Ovary (tissue), 9 donors: ENCODE data around the gene UBE2V1. TPM values are rescaled to one million over a fixed set of nuclear protein-coding genes. Genes with fewer than 3 reads are reported as not detected.

Source experiments
- DNase-seq, 5 donors: peaks; one replicate each; pipeline ENCODE4 v3.0.0-alpha.2; 2019 to 2020
- H3K27ac ChIP-seq, 2 donors: fragments of 200-600 bp; one replicate each; pipeline versions ENCODE4 v1.5.1 to v1.8.0; 2019 to 2022
- H3K27me3 ChIP-seq: fragments of 200-600 bp; one replicate; pipeline ENCODE4 v1.8.0; 2022
- H3K36me3 ChIP-seq: fragments of 200-600 bp; sonication (generic); one replicate; pipeline ENCODE4 v1.5.1; 2019
- H3K4me1 ChIP-seq: one replicate; pipeline ENCODE4 v1.8.1; 2013; ENCODE audit warnings: mild to moderate bottlenecking, moderate library complexity; ENCODE audit not compliant: insufficient read depth
- H3K4me3 ChIP-seq: fragments of 200-600 bp; sonication (generic); one replicate; pipeline ENCODE4 v1.5.1; 2017
- H3K9me3 ChIP-seq, 2 donors: fragments of 200-600 bp in 1 of 2; sonication (generic) in 1 of 2; one replicate each; pipeline versions ENCODE4 v1.5.1 to v1.8.1; 2013 to 2019; ENCODE audit warnings: mild to moderate bottlenecking in 1 of 2, moderate library complexity in 1 of 2
- EP300 ChIP-seq: sonication (generic); formaldehyde crosslinking; IDR thresholded peaks from one replicate; pipeline ENCODE4 v1.6.1; 2017; ENCODE audit warnings: antibody characterized with exemption
- POLR2A ChIP-seq: fragments of 450-650 bp; IDR thresholded peaks from one replicate; pipeline ENCODE4 v1.6.1; 2017; ENCODE audit warnings: antibody characterized with exemption, mild to moderate bottlenecking, moderate library complexity
- WGBS, 3 donors: extraction: QIAGEN DNeasy Blood & Tissue Kit in 1 of 3; methylation state at CpG; one replicate each; pipeline versions ENCODE4 v1.1.5 to v1.1.7; 2013 to 2017; 5-methylcytosine and 5-hydroxymethylcytosine counted together
- intact Hi-C, 4 donors: fragments of 100-400 bp; cut with DNase I; formaldehyde crosslinking; loops; one replicate each; pipeline versions ENCODE4 v1.11.0 to v1.15.1; 2022 to 2023
- polyA plus RNA-seq, 2 donors: library from polyadenylated mRNA; stranded (reverse); fragments of 200-250 nt in 1 of 2; fragments of 350-450 nt in 1 of 2; fragmentation: Illumina TruSeq in 1 of 2; extraction: RNeasy Lipid Tissue Mini Kit (QIAGEN cat#74804) in 1 of 2; gene quantifications; one replicate each; pipeline ENCODE4 v1.2.3, GENCODE V29; 2013 to 2014
- total RNA-seq, 7 donors: library from RNA; depleted of rRNA in 2 of 7; stranded (reverse); fragments of >200 nt in 2 of 7; fragmentation: NEBNext Ultra II Directional in 3 of 7; extraction: Animal tissue kit (Norgen Biotek cat#: 25700) in 3 of 7; gene quantifications; one replicate each; pipeline versions ENCODE4 v1.1.0 to v1.2.4, GENCODE V29; 2016 to 2023
- TF ChIP-seq, protein P1 (sequence below), 3 donors: fragments of 450-650 bp in 2 of 3; fragments of 200-600 bp in 1 of 3; IDR thresholded peaks; one replicate each; pipeline versions ENCODE4 v1.5.1 to v1.8.0; 2016 to 2022; ENCODE audit warnings: antibody characterized with exemption in 3 of 3, mild to moderate bottlenecking in 1 of 3
- donor health status: DM: no; HTN: no; CAD: no; lungs with moderate emphysema.
- donor health status: DM: no; HTN: no; CAD: no.
- donor health status: Bipolar disorder and iron deficiency.
- donor health status: DM: yes; HTN: yes; CAD: no.
- donor health status: DM: no; HTN: no; CAD: no.
- donor health status: DM: yes; HTN: yes; CAD: no.

Gene UBE2V1
- total and polyA plus RNA-seq, 9 donors = 43.6 to 189 (median 77.2) TPM

DNA sequence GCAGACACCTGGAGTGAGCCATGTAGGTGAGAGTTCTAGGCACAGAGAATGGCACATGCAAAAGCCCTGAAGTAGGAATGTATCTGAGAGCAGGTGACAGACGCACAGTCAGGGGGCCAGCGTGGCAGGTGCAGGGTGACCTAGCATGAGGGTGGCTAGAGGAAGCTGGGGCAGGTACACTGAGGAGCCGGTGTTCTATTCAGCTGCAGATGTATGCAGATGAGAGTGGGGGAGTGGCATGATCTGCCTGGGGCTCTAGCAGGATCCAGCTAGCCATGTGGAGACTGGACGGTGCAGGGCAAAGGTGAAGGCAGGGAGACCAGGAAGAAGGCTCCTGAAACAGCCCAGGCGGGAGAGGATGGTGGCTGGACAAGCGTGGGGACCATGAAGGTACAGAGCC, 29.9 kb upstream of the UBE2V1 start:
- no peak overlapping the region for H3K27ac ChIP-seq
- H3K4me3 ChIP-seq = no peak overlapping the region
- DNase-seq = no peak
- TF ChIP-seq POLR2A = no peak
- TF ChIP-seq, protein P1, sequence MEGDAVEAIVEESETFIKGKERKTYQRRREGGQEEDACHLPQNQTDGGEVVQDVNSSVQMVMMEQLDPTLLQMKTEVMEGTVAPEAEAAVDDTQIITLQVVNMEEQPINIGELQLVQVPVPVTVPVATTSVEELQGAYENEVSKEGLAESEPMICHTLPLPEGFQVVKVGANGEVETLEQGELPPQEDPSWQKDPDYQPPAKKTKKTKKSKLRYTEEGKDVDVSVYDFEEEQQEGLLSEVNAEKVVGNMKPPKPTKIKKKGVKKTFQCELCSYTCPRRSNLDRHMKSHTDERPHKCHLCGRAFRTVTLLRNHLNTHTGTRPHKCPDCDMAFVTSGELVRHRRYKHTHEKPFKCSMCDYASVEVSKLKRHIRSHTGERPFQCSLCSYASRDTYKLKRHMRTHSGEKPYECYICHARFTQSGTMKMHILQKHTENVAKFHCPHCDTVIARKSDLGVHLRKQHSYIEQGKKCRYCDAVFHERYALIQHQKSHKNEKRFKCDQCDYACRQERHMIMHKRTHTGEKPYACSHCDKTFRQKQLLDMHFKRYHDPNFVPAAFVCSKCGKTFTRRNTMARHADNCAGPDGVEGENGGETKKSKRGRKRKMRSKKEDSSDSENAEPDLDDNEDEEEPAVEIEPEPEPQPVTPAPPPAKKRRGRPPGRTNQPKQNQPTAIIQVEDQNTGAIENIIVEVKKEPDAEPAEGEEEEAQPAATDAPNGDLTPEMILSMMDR (IDR thresholded peaks at IDR 0.05) = no peak
- TF ChIP-seq EP300 = no peak
- H3K9me3 ChIP-seq = no peaks in the 10 kb centered on the region
- 75 to 80% (median 80%) methylated on average over 6 of the region's 6 CpGs for WGBS, 3 donors
- peaks cover 10% of the 10 kb centered on the region for H3K4me1 ChIP-seq
- H3K36me3 ChIP-seq = no peaks in the 10 kb centered on the region
- H3K27me3 ChIP-seq = no peaks in the 10 kb centered on the region
- intact Hi-C loops = no loop called here

- H3K27me3 ChIP-seq = no peaks in the 10 kb centered on the region
- no peaks in the 10 kb centered on the region for H3K36me3 ChIP-seq
- 87 to 95% (median 93%) methylated on average over 12 of the region's 12 CpGs for WGBS, 3 donors
- intact Hi-C loops = no loop called here
- peaks cover 10% of the 10 kb centered on the region for H3K4me1 ChIP-seq
- H3K27ac ChIP-seq = no peak overlapping the region
- H3K9me3 ChIP-seq = no peaks in the 10 kb centered on the region
- no peak for DNase-seq
- no peak overlapping the region for H3K4me3 ChIP-seq
- TF ChIP-seq, protein P1 (IDR thresholded peaks at IDR 0.05) = no peak
- TF ChIP-seq EP300 = no peak
- TF ChIP-seq POLR2A = no peak
These were observed 29.0 kb upstream of the UBE2V1 start for GRCh38 chr20:50141811-50142561.

GRCh38 chr20:50141018-50141675, 28.2 kb upstream of the UBE2V1 start:
- peaks cover 10% of the 10 kb centered on the region for H3K4me1 ChIP-seq

GRCh38 chr20:50140339-50140859, 27.4 kb upstream of the UBE2V1 start:
- H3K4me3 ChIP-seq = no peak overlapping the region
- H3K4me1 ChIP-seq = peaks cover 10% of the 10 kb centered on the region
- no peaks in the 10 kb centered on the region for H3K9me3 ChIP-seq
- no peak for DNase-seq
- H3K27ac ChIP-seq = no peak overlapping the region
- no peaks in the 10 kb centered on the region for H3K36me3 ChIP-seq
- 83 to 92% (median 86%) methylated on average over 11 of the region's 11 CpGs for WGBS, 3 donors
- TF ChIP-seq EP300 (no peak), POLR2A (no peak)
- TF ChIP-seq, protein P1 (IDR thresholded peaks at IDR 0.05) = no peak
- H3K27me3 ChIP-seq = no peaks in the 10 kb centered on the region
- intact Hi-C loops = no loop called here

More at GRCh38 chr20:50141018-50141675, 28.2 kb upstream of the UBE2V1 start:
- WGBS, 3 donors = 84 to 91% (median 90%) methylated on average over 6 of the region's 6 CpGs
- Histone ChIP-seq H3K27ac (peak overlapping the region in 1 of 2 donors; percentile 19), H3K27me3 (no peaks in the 10 kb centered on the region), H3K9me3 (no peaks in the 10 kb centered on the region), H3K36me3 (no peaks in the 10 kb centered on the region), H3K4me3 (no peak overlapping the region)
- no peak for TF ChIP-seq EP300
- TF ChIP-seq, protein P1 (IDR thresholded peaks at IDR 0.05) = no peak
- no peak for TF ChIP-seq POLR2A
- no peak for DNase-seq
- intact Hi-C loops = no loop called here
